T-helper 2 cell treated with Interferon-gamma antibody and Interleukin-4, amounts not matched to agents 5 μg/mL and 100 μg/mL, for 36 hours (primary cell): Measurements from ENCODE around the gene KLK13.

Experiments used
- DNase-seq: peaks from one replicate; pipeline ENCODE4 v3.0.0; 2021; ENCODE audit warnings: low spot score
- H3K27ac Mint-ChIP-seq: one replicate; pipeline ENCODE4 v1.8.0; 2021; ENCODE audit warnings: mild to moderate bottlenecking, mixed read lengths
- H3K27me3 Mint-ChIP-seq: one replicate; pipeline ENCODE4 v1.8.0; 2021; ENCODE audit warnings: low read depth, mixed read lengths
- H3K36me3 Mint-ChIP-seq: one replicate; pipeline ENCODE4 v1.8.0; 2021; ENCODE audit warnings: low read depth, mixed read lengths
- H3K4me1 Mint-ChIP-seq: one replicate; pipeline ENCODE4 v1.8.0; 2021; ENCODE audit warnings: low read depth, mixed read lengths
- H3K4me3 Mint-ChIP-seq: one replicate; pipeline ENCODE4 v1.8.0; 2022; ENCODE audit warnings: mild to moderate bottlenecking, moderate library complexity, mixed read lengths
- H3K9me3 Mint-ChIP-seq: one replicate; pipeline ENCODE4 v1.8.0; 2021; ENCODE audit warnings: mixed read lengths

KLK13 gene

GRCh38 chr19:51027126-51027806 lies 37.6 kb downstream of the KLK13 start:
- H3K27me3 Mint-ChIP-seq, result peaks cover 8% of the 10 kb centered on the region
- no peak overlapping the region for H3K4me3 Mint-ChIP-seq
- no peaks in the 10 kb centered on the region for H3K36me3 Mint-ChIP-seq
- DNase-seq, result no peak
- no peaks in the 10 kb centered on the region for H3K4me1 Mint-ChIP-seq
- H3K9me3 Mint-ChIP-seq, result no peaks in the 10 kb centered on the region
- H3K27ac Mint-ChIP-seq, result no peak overlapping the region

GRCh38 chr19:51026554-51026831 lies 38.4 kb downstream of the KLK13 start, which contains the start of gene KLK11:
Gene KLK11 (minus strand): TSS chr19:51026616. CDS start chr19:51025631, 985 bp downstream.
- H3K27ac Mint-ChIP-seq, result no peak within 1 kb of the TSS
- no peak within 1 kb of the TSS for H3K4me3 Mint-ChIP-seq
- no peaks in the 10 kb centered on the region for H3K9me3 Mint-ChIP-seq
- H3K36me3 Mint-ChIP-seq, result no peaks in the 10 kb centered on the region
- H3K4me1 Mint-ChIP-seq, result no peaks in the 10 kb centered on the region
- peaks cover 8% of the 10 kb centered on the region for H3K27me3 Mint-ChIP-seq
- no peak for DNase-seq

GRCh38 chr19:51025809-51026553 lies 38.9 kb downstream of the KLK13 start:
- Mint-ChIP-seq H3K27me3 (peaks cover 9% of the 10 kb centered on the region), H3K36me3 (no peaks in the 10 kb centered on the region), H3K9me3 (no peaks in the 10 kb centered on the region), H3K27ac (no peak overlapping the region), H3K4me1 (no peaks in the 10 kb centered on the region), H3K4me3 (no peak overlapping the region)
- DNase-seq, result no peak

GRCh38 chr19:51025401-51025800 lies 39.5 kb downstream of the KLK13 start:
- Mint-ChIP-seq H3K4me3 (no peak overlapping the region), H3K27me3 (peaks cover 12% of the 10 kb centered on the region), H3K27ac (no peak overlapping the region), H3K36me3 (no peaks in the 10 kb centered on the region), H3K9me3 (no peaks in the 10 kb centered on the region), H3K4me1 (no peaks in the 10 kb centered on the region)
- no peak for DNase-seq

GRCh38 chr19:51024924-51025323 lies 40.0 kb downstream of the KLK13 start:
- H3K4me1 Mint-ChIP-seq, result peaks cover 1% of the 10 kb centered on the region
- H3K27ac Mint-ChIP-seq, result no peak overlapping the region
- no peak for DNase-seq
- no peak overlapping the region for H3K4me3 Mint-ChIP-seq
- no peaks in the 10 kb centered on the region for H3K36me3 Mint-ChIP-seq
- peaks cover 17% of the 10 kb centered on the region for H3K27me3 Mint-ChIP-seq
- H3K9me3 Mint-ChIP-seq, result no peaks in the 10 kb centered on the region

- H3K27me3 Mint-ChIP-seq, result peaks cover 20% of the 10 kb centered on the region
- H3K4me1 Mint-ChIP-seq, result peaks cover 2% of the 10 kb centered on the region
- H3K9me3 Mint-ChIP-seq, result no peaks in the 10 kb centered on the region
- no peak overlapping the region for H3K4me3 Mint-ChIP-seq
- no peak overlapping the region for H3K27ac Mint-ChIP-seq
- H3K36me3 Mint-ChIP-seq, result no peaks in the 10 kb centered on the region
- no peak for DNase-seq
Observed at GRCh38 chr19:51023946-51024345, 40.9 kb downstream of the KLK13 start.

GRCh38 chr19:51022526-51022925 lies 42.4 kb downstream of the KLK13 start:
- Mint-ChIP-seq H3K36me3 (peaks cover 2% of the 10 kb centered on the region), H3K4me1 (peaks cover 2% of the 10 kb centered on the region), H3K4me3 (no peak overlapping the region), H3K9me3 (no peaks in the 10 kb centered on the region), H3K27me3 (peaks cover 31% of the 10 kb centered on the region), H3K27ac (no peak overlapping the region)
- DNase-seq, result no peak

- no peak overlapping the region for H3K27ac Mint-ChIP-seq
- no peaks in the 10 kb centered on the region for H3K9me3 Mint-ChIP-seq
- H3K36me3 Mint-ChIP-seq, result peaks cover 2% of the 10 kb centered on the region
- no peak for DNase-seq
- no peak overlapping the region for H3K4me3 Mint-ChIP-seq
- H3K27me3 Mint-ChIP-seq, result peaks cover 40% of the 10 kb centered on the region
- peaks cover 2% of the 10 kb centered on the region for H3K4me1 Mint-ChIP-seq
Observed at GRCh38 chr19:51020988-51021651, 43.8 kb downstream of the KLK13 start.

- H3K27ac Mint-ChIP-seq, result no peak within 1 kb of the TSS
- no peaks in the 10 kb centered on the region for H3K9me3 Mint-ChIP-seq
- peaks cover 3% of the 10 kb centered on the region for H3K4me1 Mint-ChIP-seq
- peak within 1 kb of the TSS; percentile 14 for H3K4me3 Mint-ChIP-seq
- no peak for DNase-seq
- H3K36me3 Mint-ChIP-seq, result peaks cover 2% of the 10 kb centered on the region
- H3K27me3 Mint-ChIP-seq, result peaks cover 50% of the 10 kb centered on the region
Observed at GRCh38 chr19:51019544-51019925, 45.4 kb downstream of the KLK13 start, which contains the start of gene KLK10. Gene KLK10 (minus strand): TSS chr19:51019709. CDS start chr19:51019130, 579 bp downstream.

GRCh38 chr19:51018745-51019543 lies 45.9 kb downstream of the KLK13 start:
- Mint-ChIP-seq H3K4me3 (peak overlapping the region; percentile 14), H3K27me3 (peaks cover 54% of the 10 kb centered on the region), H3K36me3 (peaks cover 2% of the 10 kb centered on the region), H3K4me1 (peaks cover 9% of the 10 kb centered on the region), H3K9me3 (no peaks in the 10 kb centered on the region), H3K27ac (no peak overlapping the region)
- no peak for DNase-seq

- H3K4me3 Mint-ChIP-seq, result no peak overlapping the region
- no peaks in the 10 kb centered on the region for H3K9me3 Mint-ChIP-seq
- H3K36me3 Mint-ChIP-seq, result peaks cover 2% of the 10 kb centered on the region
- no peak overlapping the region for H3K27ac Mint-ChIP-seq
- peaks cover 11% of the 10 kb centered on the region for H3K4me1 Mint-ChIP-seq
- H3K27me3 Mint-ChIP-seq, result peaks cover 53% of the 10 kb centered on the region
- no peak for DNase-seq
Observed at GRCh38 chr19:51016798-51017683, 47.9 kb downstream of the KLK13 start.

GRCh38 chr19:51015691-51016267 lies 49.1 kb downstream of the KLK13 start:
- Mint-ChIP-seq H3K9me3 (no peaks in the 10 kb centered on the region), H3K4me3 (no peak overlapping the region), H3K4me1 (peaks cover 11% of the 10 kb centered on the region), H3K27ac (no peak overlapping the region), H3K27me3 (peaks cover 50% of the 10 kb centered on the region), H3K36me3 (peaks cover 2% of the 10 kb centered on the region)
- DNase-seq, result no peak

- Mint-ChIP-seq H3K4me3 (no peak overlapping the region), H3K9me3 (no peaks in the 10 kb centered on the region), H3K27me3 (peaks cover 41% of the 10 kb centered on the region), H3K4me1 (peaks cover 9% of the 10 kb centered on the region), H3K27ac (no peak overlapping the region), H3K36me3 (peaks cover 2% of the 10 kb centered on the region)
- DNase-seq, result no peak
Observed at GRCh38 chr19:51014242-51014641, 50.6 kb downstream of the KLK13 start.
